ENCODE measurements around the gene TMEM11.

The TMEM11 gene

DNA sequence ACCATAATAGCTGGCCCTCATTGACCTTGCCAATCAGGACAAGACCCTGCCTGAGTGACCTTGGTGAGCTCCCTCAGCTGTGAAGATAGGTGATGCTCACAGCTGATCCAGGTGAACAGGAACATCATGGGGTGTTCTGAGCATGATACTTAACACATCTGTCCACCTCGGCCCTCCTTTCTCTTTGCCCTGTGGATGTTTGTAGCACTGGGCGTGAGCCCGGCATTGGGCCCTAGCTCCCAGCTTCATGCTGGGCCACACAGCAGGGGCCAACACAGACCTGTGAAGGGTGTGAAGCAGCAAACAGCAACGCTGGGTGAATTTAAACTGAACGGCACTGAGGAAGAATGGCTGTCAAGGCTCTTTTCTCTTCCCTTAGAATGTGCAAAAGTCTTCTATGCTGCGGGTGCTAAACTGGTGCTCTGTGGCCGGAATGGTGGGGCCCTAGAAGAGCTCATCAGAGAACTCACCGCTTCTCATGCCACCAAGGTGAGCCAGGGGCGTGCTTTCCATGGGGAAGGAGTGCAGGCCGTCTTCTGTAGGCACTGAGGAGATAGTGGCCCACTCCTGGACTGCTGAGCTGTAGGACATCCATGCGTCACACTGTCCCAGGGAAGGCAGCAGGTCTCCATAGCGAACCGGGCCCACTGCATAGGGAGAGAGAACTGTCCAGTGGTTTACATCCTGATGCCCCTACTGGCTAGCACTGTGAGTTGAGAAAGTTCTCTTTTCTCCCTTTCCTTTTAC is 35.9 kb downstream of the TMEM11 start:
- no peak for DNase-seq (ENCODE audit: low spot score)

DNA sequence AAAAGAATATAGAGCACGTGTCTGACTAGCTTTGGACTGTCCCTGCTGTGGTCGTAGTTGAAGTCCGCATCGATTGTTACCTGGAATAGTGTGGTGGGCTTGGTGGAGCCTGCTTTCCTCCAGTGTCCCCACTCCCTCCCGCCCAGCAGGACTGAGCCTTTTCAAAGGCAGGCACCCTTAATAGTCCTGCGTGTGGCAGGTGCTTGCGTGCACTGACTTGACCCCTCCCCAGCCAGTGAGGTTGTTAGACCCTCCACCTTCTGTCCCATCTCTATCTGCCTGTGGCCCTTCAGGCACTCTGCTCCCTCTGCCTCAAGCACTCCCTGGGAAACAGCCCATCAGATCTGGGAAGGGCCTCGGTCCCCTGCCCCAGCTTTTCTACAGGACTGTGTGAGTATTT is 36.6 kb downstream of the TMEM11 start:
- DNase-seq (ENCODE audit: low spot score), result no peak

DNA sequence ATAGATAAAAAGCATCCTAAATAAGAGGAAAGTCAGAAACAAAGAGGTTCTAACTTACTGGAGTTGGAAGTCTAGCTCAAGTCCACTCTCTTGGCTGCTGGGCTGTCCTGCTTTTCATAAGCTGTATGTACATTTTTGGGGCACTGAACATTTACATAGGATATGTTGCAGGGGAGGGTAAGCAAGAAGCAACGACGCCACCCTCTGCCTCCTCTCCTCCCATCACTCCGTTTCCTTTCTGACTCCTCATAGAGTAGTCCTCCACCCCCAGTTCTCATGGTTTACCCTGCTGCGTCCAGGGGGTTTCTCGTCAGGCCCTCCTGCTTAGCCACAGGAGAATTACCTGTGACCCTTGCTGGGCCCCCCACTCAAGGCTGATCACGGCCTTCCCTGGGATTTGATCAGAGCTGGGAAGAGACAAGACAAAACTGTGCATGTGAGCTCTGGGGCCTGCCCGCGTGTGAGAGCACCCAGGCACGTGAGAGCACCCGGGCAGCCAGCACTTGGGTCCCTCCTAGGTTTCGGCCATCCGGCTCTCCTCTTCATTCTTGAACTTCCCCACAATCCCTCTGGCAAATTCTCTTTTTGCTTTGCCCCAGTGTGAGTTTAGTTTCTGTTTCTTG is 37.1 kb downstream of the TMEM11 start:
- no peak for DNase-seq (ENCODE audit: low spot score)

DNA sequence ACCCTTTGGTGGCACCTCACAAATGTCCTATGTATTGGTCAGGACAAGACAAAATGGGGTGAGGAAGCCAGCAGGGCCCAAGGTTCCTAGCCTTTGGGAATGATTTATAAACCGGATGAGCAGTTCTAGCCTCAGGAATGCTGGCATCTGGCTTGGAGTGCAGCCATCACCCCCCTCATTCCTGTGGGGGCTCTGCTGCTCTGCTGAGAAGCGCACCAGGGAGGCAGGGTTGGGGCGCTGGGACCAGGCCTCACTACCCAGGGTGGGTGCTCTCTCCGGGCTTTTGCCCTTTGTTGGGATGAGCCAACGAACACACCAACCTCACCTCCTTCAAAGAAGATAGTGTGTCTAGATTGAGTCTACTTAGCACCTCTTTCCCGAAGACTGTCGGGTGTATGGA is 39.2 kb downstream of the TMEM11 start:
- no peak for DNase-seq (ENCODE audit: low spot score)

DNA sequence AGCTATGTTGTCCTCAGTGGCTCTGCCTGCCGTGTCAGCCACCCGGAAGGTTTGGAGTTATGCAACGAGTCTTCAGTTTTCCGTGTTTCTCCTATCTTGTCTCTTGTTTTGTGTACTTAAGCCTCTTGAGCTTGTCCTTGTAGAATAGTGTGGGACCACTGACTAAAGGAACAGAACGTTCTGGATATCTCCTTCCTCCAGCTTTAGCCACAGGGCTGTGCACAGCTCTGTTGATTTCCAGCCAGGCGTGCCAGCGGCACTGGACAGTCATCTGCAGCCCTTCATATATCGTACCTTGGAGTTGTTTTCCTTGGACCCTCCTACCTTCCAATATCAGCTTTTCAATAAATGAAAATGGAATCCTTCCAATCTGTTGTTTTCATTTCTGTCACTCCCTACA is 39.8 kb downstream of the TMEM11 start:
- DNase-seq (ENCODE audit: low spot score), result no peak

DNA sequence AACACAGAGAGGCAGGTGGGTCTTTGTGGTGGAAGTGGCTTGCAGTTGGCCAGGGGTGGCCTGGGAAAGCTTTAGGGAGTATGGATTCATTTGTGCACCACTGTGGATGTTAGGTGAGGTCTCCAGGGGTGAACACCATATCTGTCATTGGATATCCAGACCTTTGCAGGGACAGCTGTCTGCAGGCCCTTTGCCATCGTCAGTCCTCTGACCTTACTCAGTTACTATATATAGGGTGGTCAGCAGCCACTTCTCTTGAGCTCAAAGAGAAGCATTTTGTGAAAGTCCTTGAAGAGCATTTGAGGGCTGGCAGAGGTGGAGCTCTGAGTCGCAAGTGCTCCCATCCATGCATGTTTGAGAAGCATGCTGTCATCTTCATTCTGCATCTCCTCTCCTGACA is 40.4 kb downstream of the TMEM11 start:
- DNase-seq (ENCODE audit: low spot score), result no peak

DNA sequence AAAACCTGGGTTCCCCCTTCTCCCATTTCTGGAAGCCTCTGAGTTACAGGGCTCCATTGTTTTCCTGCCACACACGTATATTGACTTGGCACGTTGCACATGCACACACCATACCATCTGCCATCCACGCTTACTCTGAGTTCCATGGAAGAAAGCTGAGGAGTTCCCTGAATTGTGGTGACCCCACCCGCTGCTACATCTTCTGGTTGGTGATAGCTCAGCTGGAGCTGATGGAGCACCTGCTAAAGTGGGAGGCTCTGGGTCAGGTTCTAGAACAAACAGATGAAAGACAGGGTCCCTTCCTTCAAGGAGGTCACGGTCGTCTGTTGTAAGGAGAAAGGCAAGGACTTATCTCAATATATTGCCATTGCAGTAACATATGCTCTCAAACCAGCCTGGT is 41.1 kb downstream of the TMEM11 start:
- DNase-seq (ENCODE audit: low spot score), result no peak

DNA sequence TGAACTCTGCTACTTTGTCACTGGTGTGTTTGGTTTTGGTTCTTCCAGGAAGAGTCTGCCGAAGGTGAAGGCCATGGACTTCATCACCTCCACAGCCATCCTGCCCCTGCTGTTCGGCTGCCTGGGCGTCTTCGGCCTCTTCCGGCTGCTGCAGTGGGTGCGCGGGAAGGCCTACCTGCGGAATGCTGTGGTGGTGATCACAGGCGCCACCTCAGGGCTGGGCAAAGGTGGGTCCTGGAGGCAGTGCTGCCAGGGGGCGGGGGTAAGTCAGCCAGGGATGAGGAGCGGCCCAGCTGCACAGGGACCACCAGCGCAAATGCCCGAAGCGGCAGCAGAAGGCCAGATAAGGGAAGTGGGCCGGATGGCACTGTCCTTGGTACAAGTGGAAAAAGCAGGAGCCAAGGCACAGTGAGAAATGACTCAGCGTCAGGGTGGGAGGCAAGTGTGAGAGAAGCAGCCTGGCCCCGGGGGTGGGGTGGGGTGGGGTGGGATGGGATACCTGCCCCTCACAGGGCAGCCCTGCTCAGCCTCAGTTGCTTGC is 41.9 kb downstream of the TMEM11 start:
- no peak for DNase-seq (ENCODE audit: low spot score)

DNA sequence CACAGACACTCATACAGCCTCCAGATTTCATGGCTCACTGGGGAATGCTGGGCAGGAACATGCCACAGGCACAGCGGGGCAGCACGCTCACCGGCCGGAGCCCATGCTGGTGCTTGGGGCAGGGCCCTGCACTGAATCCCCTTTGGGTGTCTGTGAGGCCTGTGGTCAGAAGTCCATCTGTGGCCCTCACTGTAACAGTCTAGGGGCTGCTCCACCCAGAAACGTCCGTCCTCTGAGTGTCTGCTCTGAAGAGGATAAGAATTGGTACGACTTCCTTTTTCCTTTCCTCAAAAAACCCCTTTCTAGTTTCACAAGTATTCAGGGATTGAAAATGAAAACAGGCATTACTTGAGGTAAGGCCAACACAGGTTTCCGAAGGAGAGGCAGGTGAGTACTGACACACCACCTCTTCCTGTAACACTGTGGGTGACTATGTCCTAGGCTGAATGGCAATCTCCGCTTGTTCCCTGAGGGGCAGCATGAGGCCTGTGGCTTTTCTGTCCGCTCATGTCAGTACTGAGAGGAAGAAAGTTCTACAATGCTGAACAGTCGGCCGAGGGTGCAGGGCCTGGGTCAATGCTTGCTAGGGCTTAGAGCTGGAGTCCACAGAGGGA is 42.5 kb downstream of the TMEM11 start:
- no peak for DNase-seq (ENCODE audit: low spot score)

DNA sequence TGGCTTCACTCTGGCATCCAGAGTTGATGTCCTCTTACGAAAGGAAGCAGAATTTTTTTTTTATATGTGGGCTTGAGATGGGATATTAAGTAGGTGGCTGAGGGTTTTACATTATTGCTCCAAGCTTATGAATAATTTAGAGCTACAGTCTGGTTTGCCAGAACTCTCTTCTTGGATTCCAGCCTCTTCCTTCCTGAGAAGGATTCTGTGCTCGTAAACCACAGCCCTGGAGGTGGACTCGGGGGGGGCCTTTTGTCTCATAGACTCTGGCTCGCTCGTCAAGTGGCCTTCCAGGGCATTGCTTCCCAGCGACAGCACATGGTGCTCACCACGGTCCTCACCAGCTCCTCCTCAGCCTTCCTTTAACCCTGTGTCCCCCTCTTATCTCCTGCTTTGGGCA is 43.2 kb downstream of the TMEM11 start:
- no peak for DNase-seq (ENCODE audit: low spot score)

DNA sequence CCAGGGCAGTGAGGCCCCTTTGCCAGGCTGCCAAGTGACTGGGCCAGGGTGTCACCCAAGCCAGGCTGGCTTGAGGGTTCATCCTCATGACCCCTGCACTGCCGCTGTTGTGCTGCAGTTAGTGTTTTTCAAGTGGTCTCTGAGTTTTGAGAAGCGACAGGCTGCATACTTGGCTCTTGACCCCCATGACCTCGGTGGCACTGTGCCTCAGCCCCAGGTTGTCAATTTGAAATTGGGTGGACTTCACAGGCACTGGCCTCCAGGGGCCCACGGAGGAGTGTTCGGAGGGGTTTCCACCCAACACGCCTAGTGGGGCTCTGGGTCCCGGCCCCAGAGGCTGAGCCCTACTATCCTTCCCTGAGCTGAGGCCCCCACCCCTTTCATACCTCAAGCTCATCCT is 44.5 kb downstream of the TMEM11 start:
- DNase-seq (ENCODE audit: low spot score), result no peak

DNA sequence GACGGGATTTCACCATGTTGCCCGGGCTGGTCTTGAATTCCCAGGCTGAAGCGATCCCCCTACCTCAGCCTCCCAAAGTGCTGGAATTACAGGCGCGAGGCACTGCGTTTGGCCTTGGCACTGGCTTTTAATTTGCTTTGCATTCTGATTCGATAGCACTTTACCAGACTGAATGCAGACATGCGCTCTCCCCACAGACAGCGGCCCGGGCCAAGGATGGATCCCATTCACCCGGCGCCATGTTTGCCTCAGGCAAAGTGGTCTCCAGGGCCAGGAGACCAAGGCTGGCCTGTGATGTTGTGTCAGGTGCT is 45.5 kb downstream of the TMEM11 start:
- no peak for DNase-seq (ENCODE audit: low spot score)

DNA sequence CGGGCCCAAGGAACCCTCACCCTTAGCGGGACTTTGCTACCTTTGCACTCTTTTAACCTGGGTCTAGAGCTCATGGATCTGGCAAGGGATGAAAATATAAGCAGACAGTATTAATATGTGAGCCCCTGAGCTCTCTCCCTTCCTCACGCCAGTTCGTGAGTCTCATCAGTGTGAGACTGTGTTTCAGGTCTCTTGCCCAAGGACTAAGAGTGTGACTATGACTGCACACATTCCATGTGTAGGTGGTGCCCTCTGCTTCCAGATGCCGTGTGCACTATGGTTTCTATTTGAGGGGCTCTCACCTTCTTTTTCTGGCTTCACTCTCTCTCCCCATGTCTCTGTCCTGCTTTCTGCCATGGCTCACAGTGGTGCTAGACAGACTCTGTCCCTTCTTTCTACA is 46.7 kb downstream of the TMEM11 start:
- no peak for DNase-seq (ENCODE audit: low spot score)

DNA sequence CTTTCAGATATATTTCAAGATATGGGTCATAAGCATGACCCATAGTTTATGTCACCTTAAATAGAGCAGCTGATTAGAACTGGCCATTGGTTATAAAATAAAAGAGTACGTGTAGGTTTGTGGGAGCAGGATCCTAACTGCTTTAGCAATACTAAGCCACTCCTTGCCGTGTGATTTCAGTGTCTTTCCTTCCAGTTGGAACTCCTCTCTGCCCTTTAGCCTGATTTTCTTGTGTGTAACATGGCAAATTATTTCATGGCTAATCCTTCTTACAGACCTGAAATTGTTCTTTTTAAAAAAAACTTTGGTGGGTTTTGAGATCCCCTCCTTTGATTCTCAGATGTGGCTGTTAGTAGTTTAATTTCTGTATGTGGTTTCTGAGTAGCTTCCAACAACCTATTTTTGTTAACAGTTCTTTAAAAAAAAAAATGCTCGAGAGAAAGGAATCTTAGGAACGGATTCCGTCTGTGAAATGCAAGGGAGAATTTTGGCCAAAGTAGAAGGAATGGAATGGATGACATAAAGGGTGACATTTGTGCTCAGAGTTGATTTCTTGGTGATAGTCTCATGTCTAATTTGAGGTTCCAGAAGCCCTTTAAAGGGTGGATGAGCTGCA is 47.3 kb downstream of the TMEM11 start:
- DNase-seq (ENCODE audit: low spot score), result no peak

DNA sequence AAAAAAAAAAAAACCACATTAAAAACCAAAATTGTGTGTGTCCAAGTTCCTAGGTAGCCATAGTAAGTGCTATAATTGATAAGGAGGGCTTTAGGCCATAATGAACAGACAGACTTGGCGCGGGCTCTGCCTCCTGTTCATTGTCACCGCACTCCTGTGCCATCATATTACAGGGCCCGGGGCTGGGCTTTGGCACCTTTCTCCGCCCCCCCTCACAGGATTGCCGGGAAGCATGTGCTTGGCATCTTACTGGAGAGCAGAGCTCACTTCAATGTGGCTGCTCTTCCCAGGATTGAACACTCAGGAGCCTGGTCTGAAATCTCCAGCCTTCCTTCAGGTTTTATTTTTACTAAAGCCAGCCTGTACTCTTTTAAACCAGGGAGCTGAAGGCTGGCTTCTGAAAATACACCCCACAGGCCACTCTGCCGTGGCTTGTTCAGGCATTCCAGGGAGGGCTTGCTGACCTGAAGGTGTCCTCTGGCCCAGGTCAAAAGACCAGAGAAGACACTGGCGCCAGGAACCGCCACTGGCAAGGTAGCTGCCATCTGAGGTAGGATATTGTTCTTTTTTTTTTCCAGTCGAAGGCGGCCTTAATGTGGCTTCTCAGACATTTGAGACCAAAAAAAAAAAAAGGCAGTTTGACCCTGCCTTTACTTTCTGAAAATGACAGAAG is 47.9 kb downstream of the TMEM11 start:
- DNase-seq (ENCODE audit: low spot score), result no peak

DNA sequence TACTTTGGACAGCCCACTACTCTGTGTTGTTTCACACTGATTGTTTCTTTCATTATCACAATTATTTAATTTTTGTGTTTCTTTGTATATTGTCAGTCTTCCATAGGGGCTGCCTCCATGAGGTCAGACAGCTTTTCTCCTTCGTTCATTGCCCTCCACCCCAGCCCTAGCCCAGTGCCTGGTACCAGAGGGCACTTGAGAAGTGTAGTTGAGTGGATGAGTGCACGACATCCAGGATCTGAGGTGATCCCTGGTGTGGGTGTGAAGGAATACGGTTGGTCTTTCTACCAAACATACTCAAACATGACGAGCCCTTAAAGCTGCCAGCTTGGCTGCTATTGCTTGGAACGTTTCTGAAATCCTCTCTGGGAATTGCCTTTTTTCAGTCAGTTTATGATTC is 49.3 kb downstream of the TMEM11 start:
- no peak for DNase-seq (ENCODE audit: low spot score)

DNA sequence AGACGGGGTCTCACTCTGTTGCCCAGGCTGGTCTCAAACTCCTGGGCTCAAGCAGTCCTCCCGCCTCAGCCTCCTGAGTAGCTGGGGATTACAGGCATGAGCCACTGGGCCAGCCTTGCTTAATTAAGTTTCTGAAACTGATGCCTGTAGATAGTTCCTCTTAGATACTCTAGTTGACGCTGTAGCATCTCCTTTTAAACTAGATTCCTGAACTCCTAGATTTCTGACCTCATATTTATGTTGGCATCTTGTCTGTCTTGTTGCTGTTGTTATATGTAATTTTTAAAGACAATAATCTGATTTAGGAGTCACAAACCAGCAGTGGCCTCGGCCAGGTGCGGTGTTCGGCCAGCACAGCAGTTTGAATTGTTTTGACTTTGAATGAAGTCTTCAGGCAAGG is 49.7 kb downstream of the TMEM11 start:
- DNase-seq (ENCODE audit: low spot score), result no peak

DNA sequence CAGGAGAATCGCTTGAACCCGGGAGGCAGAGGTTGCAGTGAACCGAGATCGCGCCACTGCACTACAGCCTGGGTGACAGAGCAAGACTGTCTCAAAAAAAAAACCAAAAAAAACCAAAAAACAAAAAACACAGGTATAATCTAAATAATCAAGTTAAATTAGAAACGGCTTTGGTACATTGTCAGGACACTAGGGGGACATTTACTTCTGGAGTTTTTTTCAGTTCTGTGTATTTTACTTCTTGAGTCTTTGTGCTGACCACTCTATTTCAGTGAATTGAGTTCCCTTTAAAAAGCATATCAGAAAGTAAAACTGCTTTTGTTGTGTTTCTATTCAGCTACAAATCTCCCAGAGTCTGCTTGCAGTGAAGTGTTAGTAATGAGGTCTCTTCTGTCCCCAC is 50.9 kb downstream of the TMEM11 start:
- DNase-seq (ENCODE audit: low spot score), result no peak

DNA sequence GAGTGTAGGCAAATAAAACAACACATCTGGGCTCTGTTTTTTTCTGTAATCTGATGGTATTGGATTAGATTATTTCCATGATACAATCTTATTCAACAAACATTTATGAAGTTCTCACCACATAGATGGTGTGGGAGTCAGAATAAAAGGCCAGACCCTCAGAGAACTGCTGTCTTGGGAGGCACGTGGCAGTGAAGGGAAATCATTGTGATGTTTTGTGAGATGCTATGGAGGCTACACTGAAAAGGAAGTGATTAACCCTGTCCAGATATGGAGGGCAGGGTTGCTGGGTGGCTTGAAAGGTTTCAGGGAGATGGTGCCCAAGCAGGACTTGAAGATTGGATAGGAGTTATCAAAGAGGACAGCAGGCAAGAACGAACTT is 51.6 kb downstream of the TMEM11 start:
- DNase-seq (ENCODE audit: low spot score), result no peak

DNA sequence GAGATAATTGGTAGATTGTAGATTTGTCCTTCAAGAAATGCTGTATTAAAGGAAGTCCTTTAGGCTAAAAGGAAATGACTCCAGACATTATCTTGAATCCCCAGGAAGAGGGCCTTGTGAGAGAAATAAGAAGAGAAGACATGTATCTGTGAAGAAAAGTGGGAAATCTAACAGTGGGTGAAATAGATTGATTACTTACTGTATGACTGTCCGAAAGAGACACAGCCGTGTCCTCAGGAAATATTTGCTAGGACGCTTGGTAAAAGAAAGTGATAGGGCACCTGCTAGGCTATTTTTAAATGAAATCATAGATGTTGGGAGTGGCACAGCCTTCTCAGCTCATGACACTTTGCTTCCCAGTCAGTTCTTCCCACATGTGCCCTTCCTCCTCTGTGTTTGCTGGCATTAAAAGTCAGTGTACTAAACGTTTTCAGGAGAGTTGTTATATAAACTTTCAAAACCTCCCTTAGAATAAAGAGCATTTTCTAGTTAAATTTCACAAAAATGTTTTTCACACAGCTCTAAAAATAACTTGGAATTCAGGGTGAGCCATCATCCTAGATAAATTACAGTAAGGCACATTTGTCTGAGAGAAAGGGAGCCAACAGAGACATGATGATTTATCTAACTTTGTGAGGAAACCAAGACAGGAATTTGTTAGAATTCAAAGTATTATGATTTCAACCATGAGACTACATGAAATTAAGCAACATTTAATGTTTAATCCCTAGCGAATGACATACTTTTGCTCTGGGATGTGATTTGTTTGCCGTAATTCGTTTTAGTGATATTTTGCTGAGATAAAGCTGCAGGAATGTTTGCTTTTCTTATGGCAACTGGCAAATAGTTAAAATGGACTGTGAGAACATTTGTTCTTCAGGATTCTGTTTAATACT is 52.2 kb downstream of the TMEM11 start:
- no peak for DNase-seq (ENCODE audit: low spot score)

DNA sequence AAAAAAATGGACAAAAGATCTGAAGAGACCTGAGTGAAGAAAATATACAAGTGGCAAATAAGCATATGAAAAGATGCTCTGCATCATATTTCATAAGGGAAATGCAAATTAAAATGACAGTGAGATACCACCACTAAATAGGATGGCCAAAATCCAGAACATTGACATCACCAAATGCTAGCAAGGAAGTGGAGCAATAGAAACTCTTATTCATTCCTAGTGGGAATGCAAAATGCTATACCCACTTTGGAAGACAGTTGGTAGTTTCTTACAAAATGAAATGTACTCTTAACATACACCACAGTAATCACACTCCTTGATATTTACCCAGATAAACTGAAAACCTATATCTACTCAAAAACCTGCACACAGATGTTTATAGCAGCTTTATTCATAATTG is 53.6 kb downstream of the TMEM11 start:
- DNase-seq (ENCODE audit: low spot score), result no peak
